GM13977 (cell line): ENCODE measurements around the gene HMGCS2.

Experiments
- DNase-seq: peaks from one replicate; pipeline ENCODE4 v3.0.0; 2012; ENCODE audit warnings: low spot score
- CTCF ChIP-seq: IDR thresholded peaks from 2 replicates; pipeline ENCODE4 v1.5.1; 2012; ENCODE audit warnings: mild to moderate bottlenecking, control low read depth; ENCODE audit not compliant: insufficient read depth; ENCODE audit errors: extremely low read depth, missing control alignments
- in situ Hi-C: fragments of 300-500 bp; cut with MboI; formaldehyde crosslinking; loops from one replicate; pipeline ENCODE4 v1.12.0; 2022; ENCODE audit warnings: low sequenced_read_pairs, low pct_unique_long_range_greater_than_20kb, mixed read lengths, inconsistent platforms; ENCODE audit not compliant: unreplicated experiment

HMGCS2 gene

GRCh38 chr1:119738100-119738720 lies 30.5 kb downstream of the HMGCS2 start:
- in situ Hi-C loops = no loop called here
- no peak for TF ChIP-seq CTCF
- no peak for DNase-seq

- in situ Hi-C loops = no loop called here
- no peak for TF ChIP-seq CTCF
- DNase-seq = no peak
Measured at GRCh38 chr1:119737040-119737682, 31.5 kb downstream of the HMGCS2 start.

GRCh38 chr1:119736649-119737039 lies 32.1 kb downstream of the HMGCS2 start:
- no peak for TF ChIP-seq CTCF
- in situ Hi-C loops = no loop called here
- no peak for DNase-seq

- no peak for TF ChIP-seq CTCF
- in situ Hi-C loops = no loop called here
- DNase-seq = no peak
Measured at GRCh38 chr1:119735217-119735616, 33.5 kb downstream of the HMGCS2 start.

GRCh38 chr1:119733754-119734153 lies 35.0 kb downstream of the HMGCS2 start:
- in situ Hi-C loops = no loop called here
- no peak for TF ChIP-seq CTCF
- DNase-seq = no peak

GRCh38 chr1:119732465-119733168 lies 36.1 kb downstream of the HMGCS2 start:
- TF ChIP-seq CTCF = no peak
- in situ Hi-C loops = no loop called here

More at GRCh38 chr1:119732465-119733168, 36.1 kb downstream of the HMGCS2 start:
- DNase-seq = no peak
